Activated CD4-positive, alpha-beta T cell treated with anti-CD3 and anti-CD28 coated beads, Interleukin-2, amount 50 U/mL, for 1 hour (primary cell): ENCODE measurements around the gene C19orf44.
"Not testable (repeated sequence)": the region's sequence is repeated elsewhere in the genome, so short reads cannot be mapped to it uniquely, and the experiment has no call there.

Source experiments
- DNase-seq: peaks from one replicate; pipeline ENCODE4 v3.0.0-alpha.2; 2020

C19orf44 gene

GRCh38 chr19:16541526-16542044, 45.4 kb downstream of the C19orf44 start:
- DNase-seq, result no peak

GRCh38 chr19:16542045-16542909, 46.1 kb downstream of the C19orf44 start, which contains the start of gene CHERP:
TSS of gene CHERP (minus strand) at chr19:16542437. CDS start at chr19:16542378, 59 bp downstream.
- peak; percentile 94 for DNase-seq

GRCh38 chr19:16542910-16543472, 46.8 kb downstream of the C19orf44 start:
- no peak for DNase-seq

GRCh38 chr19:16543734-16544133, 47.5 kb downstream of the C19orf44 start:
- not testable (repeated sequence) for DNase-seq

GRCh38 chr19:16544473-16545231, 48.5 kb downstream of the C19orf44 start:
- DNase-seq, result no peak

- no peak for DNase-seq
These were observed 52.8 kb downstream of the C19orf44 start for GRCh38 chr19:16548956-16549355.

GRCh38 chr19:16551902-16552301, 55.7 kb downstream of the C19orf44 start:
- DNase-seq, result not testable (repeated sequence)

GRCh38 chr19:16554776-16555175, 58.6 kb downstream of the C19orf44 start:
- DNase-seq, result no peak

- no peak for DNase-seq
These were observed 63.6 kb downstream of the C19orf44 start for GRCh38 chr19:16559780-16560276.

- DNase-seq, result no peak
These were observed 65.2 kb downstream of the C19orf44 start for GRCh38 chr19:16561382-16561781.

- no peak for DNase-seq
These were observed 66.4 kb downstream of the C19orf44 start for GRCh38 chr19:16562608-16563025.

GRCh38 chr19:16564842-16565241, 68.6 kb downstream of the C19orf44 start:
- DNase-seq, result no peak

GRCh38 chr19:16566161-16566560, 70.0 kb downstream of the C19orf44 start:
- DNase-seq, result peak; percentile 81

GRCh38 chr19:16566702-16567101, 70.5 kb downstream of the C19orf44 start:
- no peak for DNase-seq

- no peak for DNase-seq
These were observed 73.6 kb downstream of the C19orf44 start for GRCh38 chr19:16569609-16570320.
